ENCODE results near the gene ST3GAL4. TPM values are rescaled to one million over a fixed set of nuclear protein-coding genes. Genes with fewer than 3 reads are reported as not detected.

Gene ST3GAL4
- total RNA-seq, 1 experiment from 2014 or later, result 13.6 TPM

DNA sequence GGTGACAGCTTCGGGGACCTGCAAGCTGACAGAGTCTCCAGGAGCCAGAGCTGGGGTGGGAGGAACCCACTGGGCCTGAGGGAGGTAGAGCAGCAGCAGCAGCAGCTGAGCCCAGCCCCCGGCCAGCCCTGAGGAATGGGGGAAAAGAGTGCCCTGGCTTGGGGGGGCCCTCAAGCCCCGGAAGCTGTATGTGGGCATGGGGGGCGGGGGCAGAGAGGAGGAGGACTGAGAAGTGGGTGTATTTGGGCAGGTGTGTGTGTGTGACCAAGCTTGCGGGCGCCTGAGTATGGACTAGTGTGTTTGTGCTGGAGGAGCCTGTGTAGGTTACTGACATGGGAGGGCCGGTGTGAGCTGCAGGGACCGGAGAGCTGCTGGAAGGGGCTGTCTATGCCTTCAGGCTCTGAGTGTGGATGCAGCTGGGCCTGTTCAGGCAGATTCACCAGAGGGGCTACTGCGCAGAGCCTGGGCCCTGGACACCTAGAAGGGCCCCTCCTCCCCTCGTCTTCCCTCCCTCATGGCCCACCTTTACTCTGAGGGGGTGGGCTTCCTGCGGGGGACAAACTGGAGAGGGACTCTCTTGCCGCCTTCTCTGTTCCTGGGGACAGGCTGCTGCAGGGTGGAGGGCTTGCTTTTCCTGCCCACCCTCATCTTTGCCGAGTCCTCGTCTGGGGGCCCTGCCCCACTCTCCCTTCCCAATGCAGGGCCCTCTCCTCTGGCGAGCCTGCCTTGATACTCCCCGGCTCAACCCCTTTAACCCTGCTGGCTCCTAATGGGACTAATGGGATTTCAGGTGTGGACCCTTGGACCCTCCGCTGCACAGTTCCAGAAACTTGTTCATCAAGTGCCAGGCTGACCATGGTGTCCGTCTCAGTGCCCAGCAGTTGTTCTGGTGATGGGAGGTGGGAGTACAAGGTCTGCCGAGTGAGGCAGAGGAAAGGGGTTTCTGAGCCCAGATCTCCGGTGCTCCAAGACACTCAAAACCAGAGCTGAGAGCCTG is 28.2 kb downstream of the ST3GAL4 start:
- Histone ChIP-seq H2BK120ac (ENCODE audit: low read depth, low read length, poor library complexity, severe bottlenecking) (no peak overlapping the region), H2BK12ac (ENCODE audit: insufficient read length, low read depth, low read length) (no peak overlapping the region), H2BK15ac (ENCODE audit: low read depth, low read length) (no peak overlapping the region), H3K4me1 (ENCODE audit: insufficient read depth, low read length) (peaks cover 2% of the 10 kb centered on the region; the same call in 1 of the 2 replicates), H3K23ac (ENCODE audit: insufficient read length, low read depth, low read length) (no peak overlapping the region), H3K14ac (ENCODE audit: insufficient read depth, low read length) (no peak overlapping the region), H4K91ac (ENCODE audit: insufficient read length, low read depth, low read length) (no peak overlapping the region), H3K4ac (ENCODE audit: low read depth, low read length) (no peak overlapping the region), H3K18ac (ENCODE audit: insufficient read length, low read depth, low read length) (no peak overlapping the region), H2AFZ (ENCODE audit: low read length) (no peak overlapping the region), H4K20me1 (ENCODE audit: control insufficient read depth, insufficient read depth, insufficient read length) (no peaks in the 10 kb centered on the region), H3K9ac (ENCODE audit: extremely low read depth, insufficient read length, low read length) (no peak overlapping the region), H3T11ph (ENCODE audit: low read length) (no peak overlapping the region), H3K4me2 (ENCODE audit: insufficient read depth, insufficient read length, low read length) (no peak overlapping the region), H2AK5ac (ENCODE audit: insufficient read length, low read length) (no peak overlapping the region), H3K27ac (ENCODE audit: insufficient read length, low read depth, low read length) (no peak overlapping the region), H2BK20ac (ENCODE audit: low read depth, low read length, poor library complexity, severe bottlenecking) (no peak overlapping the region), H2BK5ac (ENCODE audit: insufficient read length, low read length) (no peak overlapping the region), H3K9me3 (ENCODE audit: control insufficient read depth, low read depth, low read length) (no peaks in the 10 kb centered on the region), H3K56ac (ENCODE audit: insufficient read length, low read depth, low read length) (no peak overlapping the region), H4K8ac (replicated peaks; ENCODE audit: insufficient read length, low read depth, low read length) (no peak overlapping the region), H3K23me2 (ENCODE audit: insufficient read length, low read depth, low read length, poor library complexity, severe bottlenecking) (no peaks in the 10 kb centered on the region), H4K5ac (ENCODE audit: insufficient read length, low read depth, low read length) (no peak overlapping the region), H3K79me2 (ENCODE audit: insufficient read depth, low read length) (no peaks in the 10 kb centered on the region; the same call in 1 of the 2 replicates), H3K27me3 (ENCODE audit: insufficient read depth, low read length) (no peaks in the 10 kb centered on the region), H3K79me1 (ENCODE audit: insufficient read depth, low read depth, low read length, poor library complexity, severe bottlenecking) (peaks cover 3% of the 10 kb centered on the region)
- no CpG with 5 or more reads among the region's 20 CpGs for WGBS (ENCODE audit: extremely low coverage, insufficient read length, low lambda C conversion rate)
- no peak for DNase-seq
- no peaks in the 10 kb centered on the region for H3K27me3 Mint-ChIP-seq (ENCODE audit: low read depth)
- H3K4me3 Mint-ChIP-seq, result no peak overlapping the region
- no peak for TF ChIP-seq CTCF (conservative IDR thresholded peaks at IDR 0.05)
- H3K27ac Mint-ChIP-seq, result peak overlapping the region in 1 of 3 experiments; percentile 68; a peak in 2 of 7 replicates
- no peaks in the 10 kb centered on the region; a peak in 1 of 7 replicates for H3K36me3 Mint-ChIP-seq (ENCODE audit: insufficient read depth in 1 of 3, low read depth in 3 of 3)
- peaks cover 11 to 16% of the 10 kb centered on the region in 2 experiments for H3K4me1 Mint-ChIP-seq
- no peaks in the 10 kb centered on the region for H3K9me3 Mint-ChIP-seq

All from H9 (cell line).